ENCODE measurements around the gene USP13. TPM values are rescaled to one million over a fixed set of nuclear protein-coding genes. Genes with fewer than 3 reads are reported as not detected.

USP13 gene
- total RNA-seq, 1 experiment from 2014 or later: 22.7 TPM

DNA sequence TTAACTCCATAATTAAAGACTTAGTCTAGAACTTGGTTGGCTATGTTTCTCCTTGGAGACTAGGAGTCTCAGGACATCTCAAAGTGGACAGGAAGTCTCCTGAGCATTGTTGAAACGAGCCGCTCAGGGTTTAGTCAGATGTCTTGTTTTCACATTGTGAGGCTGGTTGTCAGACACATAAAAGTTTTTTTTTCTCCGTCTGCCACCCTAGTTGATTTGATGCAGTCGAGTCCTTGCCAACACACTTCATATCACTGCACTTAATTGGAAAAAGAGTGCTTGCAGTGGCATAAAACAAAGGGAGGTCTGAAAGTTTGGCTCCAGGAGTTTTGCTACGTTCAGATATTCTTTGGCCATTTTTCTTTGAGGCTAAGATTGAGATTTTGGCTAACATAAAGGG, 92.9 kb downstream of the USP13 start:
- intact Hi-C loops (cut with micrococcal nuclease): no loop called here
- DNase-seq (ENCODE audit: low read depth, low spot score) (no peak), ATAC-seq (no peak)
- POLR2A ChIA-PET: no interaction called here
- no peaks in the 10 kb centered on the region for H3K4me1 ChIP-seq (ENCODE audit: control insufficient read depth in 1 of 2, insufficient read depth in 2 of 2, low read length in 2 of 2)
- H3K9me2 ChIP-seq (ENCODE audit: insufficient read depth): no peaks in the 10 kb centered on the region
- no peaks in the 10 kb centered on the region for H4K20me1 ChIP-seq (ENCODE audit: insufficient read depth)
- no peak for TF ChIP-seq SP1 (IDR thresholded peaks at IDR 0.05; ENCODE audit: low read depth)
- TF ChIP-seq, protein P1, sequence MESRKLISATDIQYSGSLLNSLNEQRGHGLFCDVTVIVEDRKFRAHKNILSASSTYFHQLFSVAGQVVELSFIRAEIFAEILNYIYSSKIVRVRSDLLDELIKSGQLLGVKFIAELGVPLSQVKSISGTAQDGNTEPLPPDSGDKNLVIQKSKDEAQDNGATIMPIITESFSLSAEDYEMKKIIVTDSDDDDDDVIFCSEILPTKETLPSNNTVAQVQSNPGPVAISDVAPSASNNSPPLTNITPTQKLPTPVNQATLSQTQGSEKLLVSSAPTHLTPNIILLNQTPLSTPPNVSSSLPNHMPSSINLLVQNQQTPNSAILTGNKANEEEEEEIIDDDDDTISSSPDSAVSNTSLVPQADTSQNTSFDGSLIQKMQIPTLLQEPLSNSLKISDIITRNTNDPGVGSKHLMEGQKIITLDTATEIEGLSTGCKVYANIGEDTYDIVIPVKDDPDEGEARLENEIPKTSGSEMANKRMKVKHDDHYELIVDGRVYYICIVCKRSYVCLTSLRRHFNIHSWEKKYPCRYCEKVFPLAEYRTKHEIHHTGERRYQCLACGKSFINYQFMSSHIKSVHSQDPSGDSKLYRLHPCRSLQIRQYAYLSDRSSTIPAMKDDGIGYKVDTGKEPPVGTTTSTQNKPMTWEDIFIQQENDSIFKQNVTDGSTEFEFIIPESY (IDR thresholded peaks at IDR 0.05; ENCODE audit: extremely low read depth, insufficient replicate concordance, low read length): no peak
- H3K36me3 ChIP-seq (ENCODE audit: control insufficient read depth in 1 of 2, insufficient read depth in 2 of 2, low read length in 2 of 2): peaks cover 2 to 16% of the 10 kb centered on the region in 2 experiments; a peak in 2 of 4 replicates
- H3K9ac ChIP-seq (ENCODE audit: low read length): no peak overlapping the region
- CTCF ChIA-PET: no interaction called here
- H3K27ac ChIP-seq (ENCODE audit: low read depth, low read length): no peak overlapping the region
- no TSS peak for BruUV-seq (replicated peaks)
- no peak overlapping the region for H3K4me2 ChIP-seq (ENCODE audit: low read length)
- no peak overlapping the region for H2AFZ ChIP-seq (ENCODE audit: low read depth, low read length, poor library complexity, severe bottlenecking)
- no peak overlapping the region for H3K4me3 ChIP-seq (replicated peaks in 1 of 2; ENCODE audit: low read depth in 1 of 2, low read length in 2 of 2)
- H3K27me3 ChIP-seq (ENCODE audit: insufficient read depth, low read length): no peaks in the 10 kb centered on the region
- no peaks in the 10 kb centered on the region for H3K9me3 ChIP-seq (ENCODE audit: control insufficient read depth in 1 of 2, insufficient read depth in 1 of 2, low read depth in 1 of 2, low read length in 2 of 2)
- RAD21 ChIA-PET (ENCODE audit: low non-redundant PET in 1 of 2, low total read pairs in 2 of 2, uncharacterized antibody in 2 of 2, unreplicated experiment in 2 of 2): no interaction called here
- H3K79me2 ChIP-seq (ENCODE audit: insufficient read depth, low read length): no peaks in the 10 kb centered on the region

- Histone ChIP-seq H4K20me1 (ENCODE audit: insufficient read depth) (no peaks in the 10 kb centered on the region), H2AFZ (ENCODE audit: low read depth, low read length, poor library complexity, severe bottlenecking) (no peak overlapping the region), H3K27me3 (ENCODE audit: insufficient read depth, low read length) (no peaks in the 10 kb centered on the region), H3K9ac (ENCODE audit: low read length) (no peak overlapping the region), H3K9me3 (ENCODE audit: control insufficient read depth in 1 of 2, insufficient read depth in 1 of 2, low read depth in 1 of 2, low read length in 2 of 2) (no peaks in the 10 kb centered on the region), H3K9me2 (ENCODE audit: insufficient read depth) (no peaks in the 10 kb centered on the region), H3K4me1 (ENCODE audit: control insufficient read depth in 1 of 2, insufficient read depth in 2 of 2, low read length in 2 of 2) (no peaks in the 10 kb centered on the region), H3K36me3 (ENCODE audit: control insufficient read depth in 1 of 2, insufficient read depth in 2 of 2, low read length in 2 of 2) (peaks cover 0 to 16% of the 10 kb centered on the region in 2 experiments; a peak in 2 of 4 replicates), H3K27ac (ENCODE audit: low read depth, low read length) (no peak overlapping the region), H3K4me2 (ENCODE audit: low read length) (no peak overlapping the region), H3K79me2 (ENCODE audit: insufficient read depth, low read length) (no peaks in the 10 kb centered on the region), H3K4me3 (replicated peaks in 1 of 2; ENCODE audit: low read depth in 1 of 2, low read length in 2 of 2) (no peak overlapping the region)
- CTCF ChIA-PET: interaction anchor here (2.7 kb wide), 1 partner anchor 845 kb away, joined by 6 read pairs; no protein-coding TSS in a partner anchor
- RAD21 ChIA-PET (ENCODE audit: low non-redundant PET in 1 of 2, low total read pairs in 2 of 2, uncharacterized antibody in 2 of 2, unreplicated experiment in 2 of 2): no interaction called here
- BruUV-seq (replicated peaks): no TSS peak
- peak; percentile 83 for ATAC-seq
- TF ChIP-seq, protein P1 (IDR thresholded peaks at IDR 0.05; ENCODE audit: extremely low read depth, insufficient replicate concordance, low read length): no peak
- TF ChIP-seq CBX3 (IDR thresholded peaks at IDR 0.05; ENCODE audit: low read depth) (no peak), CTCF (IDR thresholded peaks at IDR 0.05 in 2 of 3, conservative IDR thresholded peaks at IDR 0.05 in 1 of 3; ENCODE audit: borderline replicate concordance in 1 of 3, insufficient read depth in 1 of 3, low read depth in 2 of 3, low read length in 2 of 3) (peak; percentile 32 to 71 (median 70); a peak in 5 of 6 replicates), FOSL1 (IDR thresholded peaks at IDR 0.05; ENCODE audit: low read depth) (no peak), RAD21 (IDR thresholded peaks at IDR 0.05; ENCODE audit: low read depth) (peak; percentile 49; the same call in 1 of the 2 replicates), ZFX (IDR thresholded peaks at IDR 0.05) (no peak)
- TF ChIP-seq, protein P2, sequence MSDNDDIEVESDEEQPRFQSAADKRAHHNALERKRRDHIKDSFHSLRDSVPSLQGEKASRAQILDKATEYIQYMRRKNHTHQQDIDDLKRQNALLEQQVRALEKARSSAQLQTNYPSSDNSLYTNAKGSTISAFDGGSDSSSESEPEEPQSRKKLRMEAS (IDR thresholded peaks at IDR 0.05): no peak
- intact Hi-C loops (cut with micrococcal nuclease): no loop called here
- POLR2A ChIA-PET: no interaction called here
- no peak for DNase-seq (ENCODE audit: low read depth, low spot score)
Measured at GRCh38 chr3:179750720-179751328, 98.0 kb downstream of the USP13 start.

Data from HCT116 (cell line).